HEK293T (cell line): ENCODE data around the gene GNLY.
"Not testable (repeated sequence)": the region's sequence is repeated elsewhere in the genome, so short reads cannot be mapped to it uniquely, and the experiment has no call there.

Experiments
- ARNT ChIP-seq: fragments of 450-650 bp; IDR thresholded peaks from 2 replicates; pipeline ENCODE4 v1.6.1; 2017; ENCODE audit warnings: mild to moderate bottlenecking
- BHLHE40 ChIP-seq: fragments of 450-650 bp; IDR thresholded peaks from 2 replicates; pipeline ENCODE4 v1.6.1; 2016; ENCODE audit warnings: mild to moderate bottlenecking, moderate library complexity, borderline replicate concordance
- FOXA1 ChIP-seq: fragments of 450-650 bp; IDR thresholded peaks from 2 replicates; pipeline ENCODE4 v1.6.1; 2016; ENCODE audit warnings: mild to moderate bottlenecking
- FOXK2 ChIP-seq: fragments of 450-650 bp; IDR thresholded peaks from 2 replicates; pipeline ENCODE4 v1.6.1; 2016; ENCODE audit warnings: mild to moderate bottlenecking
- FOXM1 ChIP-seq: fragments of 450-650 bp; IDR thresholded peaks from 2 replicates; pipeline ENCODE4 v1.6.1; 2017; ENCODE audit warnings: mild to moderate bottlenecking, borderline replicate concordance
- HDGF ChIP-seq: fragments of 450-650 bp; IDR thresholded peaks from 2 replicates; pipeline ENCODE4 v1.6.1; 2017; ENCODE audit warnings: antibody characterized with exemption, borderline replicate concordance
- L3MBTL2 ChIP-seq: fragments of 450-650 bp; conservative IDR thresholded peaks from 2 replicates; pipeline ENCODE4 v1.6.1; 2016; ENCODE audit warnings: mild to moderate bottlenecking
- LEF1 ChIP-seq: fragments of 450-650 bp; IDR thresholded peaks from 2 replicates; pipeline ENCODE4 v1.6.1; 2017; ENCODE audit warnings: mild to moderate bottlenecking, borderline replicate concordance
- NFRKB ChIP-seq: fragments of 450-650 bp; IDR thresholded peaks from 2 replicates; pipeline ENCODE4 v1.6.1; 2016; ENCODE audit warnings: mild to moderate bottlenecking, moderate library complexity
- SP1 ChIP-seq: fragments of 450-650 bp; IDR thresholded peaks from 2 replicates; pipeline ENCODE4 v1.6.1; 2017
- SUZ12 ChIP-seq: fragments of 450-650 bp; IDR thresholded peaks from 2 replicates; pipeline ENCODE4 v1.6.1; 2016; ENCODE audit warnings: mild to moderate bottlenecking
- TARDBP ChIP-seq: fragments of 450-650 bp; IDR thresholded peaks from 2 replicates; pipeline ENCODE4 v1.6.1; 2016
- ZNF384 ChIP-seq: fragments of 450-650 bp; IDR thresholded peaks from 2 replicates; pipeline ENCODE4 v1.6.1; 2016
- TF ChIP-seq, protein P1 (sequence below): fragments of 450-650 bp; IDR thresholded peaks from 2 replicates; pipeline ENCODE4 v1.6.1; 2016

DNA sequence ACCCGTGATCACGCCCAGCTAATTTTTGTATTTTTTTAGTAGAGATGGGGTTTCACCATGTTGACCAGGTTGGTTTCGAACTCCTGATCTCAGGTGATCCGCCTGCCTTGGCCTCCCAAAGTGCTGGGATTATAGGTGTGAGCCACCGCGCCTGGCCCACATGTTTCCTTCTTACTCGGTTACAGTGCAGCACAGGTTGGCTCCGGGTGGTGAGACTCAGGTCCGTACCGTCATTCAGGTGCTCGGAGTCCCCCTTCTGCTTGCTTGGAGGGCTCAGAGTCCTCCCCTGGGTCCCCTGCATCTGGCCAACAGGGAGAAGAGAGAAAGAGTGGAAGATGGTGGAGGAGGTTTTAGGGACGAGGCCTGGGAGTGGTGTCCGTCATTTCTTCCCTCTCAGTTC lies 23.7 kb upstream of the GNLY start:
- TF ChIP-seq TARDBP, FOXM1, SUZ12, SP1, L3MBTL2, FOXK2, ZNF384, FOXA1, NFRKB, ARNT, LEF1, BHLHE40, HDGF: not testable (repeated sequence)
- TF ChIP-seq, protein P1, sequence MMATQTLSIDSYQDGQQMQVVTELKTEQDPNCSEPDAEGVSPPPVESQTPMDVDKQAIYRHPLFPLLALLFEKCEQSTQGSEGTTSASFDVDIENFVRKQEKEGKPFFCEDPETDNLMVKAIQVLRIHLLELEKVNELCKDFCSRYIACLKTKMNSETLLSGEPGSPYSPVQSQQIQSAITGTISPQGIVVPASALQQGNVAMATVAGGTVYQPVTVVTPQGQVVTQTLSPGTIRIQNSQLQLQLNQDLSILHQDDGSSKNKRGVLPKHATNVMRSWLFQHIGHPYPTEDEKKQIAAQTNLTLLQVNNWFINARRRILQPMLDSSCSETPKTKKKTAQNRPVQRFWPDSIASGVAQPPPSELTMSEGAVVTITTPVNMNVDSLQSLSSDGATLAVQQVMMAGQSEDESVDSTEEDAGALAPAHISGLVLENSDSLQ, result not testable (repeated sequence)
